ENCODE results near the gene MICAL1.

GRCh38 chr6:109429496-109429895 is 26.1 kb downstream of the MICAL1 start:
- TF ChIP-seq CTCF (IDR thresholded peaks at IDR 0.05 in 8 of 11, conservative IDR thresholded peaks at IDR 0.05 in 3 of 11) (no peak), POLR2A (IDR thresholded peaks at IDR 0.05) (no peak), POLR2AphosphoS5 (IDR thresholded peaks at IDR 0.05) (no peak)

Measured in spleen (tissue), 7 donors.